GM12878 (cell line): ENCODE data around the gene GPR158. TPM values are rescaled to one million over a fixed set of nuclear protein-coding genes. Genes with fewer than 3 reads are reported as not detected.

Experiments
- ATAC-seq: fragments of 200-7000 bp; cut with Tn5 transposase; 3 replicates; pipeline ENCODE4 v1.9.1; 2020; ENCODE audit warnings: mild to moderate bottlenecking, moderate library complexity
- BruUV-seq: library from RNA; stranded (reverse); fragments of 400-500 nt; replicated peaks from 2 replicates; lab custom pipeline; 2021; lab: Mats Ljungman, UMichigan
- CTCF ChIA-PET: fragments of 300-600 bp; sonication (Branson Sonifier 250); formaldehyde crosslinking; extraction: SDS; loops from one replicate; lab custom pipeline; 2021; ENCODE audit warnings: inconsistent platforms; lab: Yijun Ruan, JAX
- POLR2A ChIA-PET: fragments of 350-600 bp; formaldehyde crosslinking; extraction: SDS; loops from one replicate; lab custom pipeline; 2021; ENCODE audit warnings: inconsistent platforms; lab: Charles Lee
- RAD21 ChIA-PET: fragments of 300-600 bp; sonication (Branson Sonifier 250); formaldehyde crosslinking; loops from one replicate; lab custom pipeline; 2023; ENCODE audit warnings: antibody characterized with exemption; ENCODE audit not compliant: unreplicated experiment; lab: Charles Lee
- SMC1A ChIA-PET: fragments of 300-600 bp; sonication (Branson Sonifier 250); formaldehyde crosslinking; loops from one replicate; lab custom pipeline; 2023; ENCODE audit not compliant: unreplicated experiment, uncharacterized antibody; lab: Charles Lee
- DNase-seq: peaks from one replicate; pipeline ENCODE4 v3.0.0-alpha.2; 2011; ENCODE audit warnings: low read depth, low spot score
- FAIRE-seq: peaks from 3 replicates; lab custom pipeline; 2011; peaks lifted over from hg19 to GRCh38; lab: Jason Lieb, UNC
- H2AFZ ChIP-seq: 2 replicates; pipeline ENCODE4 v1.6.0; 2011; ENCODE audit warnings: low read depth, low read length, control low read depth; ENCODE audit not compliant: control insufficient read depth
- H3K27ac ChIP-seq: 2 replicates; pipeline ENCODE4 v1.5.1; 2011; ENCODE audit warnings: control low read depth; ENCODE audit not compliant: control insufficient read depth, insufficient read depth
- H3K27me3 ChIP-seq, 2 experiments: replicated peaks in 1 of 2; 2 replicates each; pipeline versions ENCODE4 v1.6.0 to v1.6.1; 2011; ENCODE audit warnings: low read length in 1 of 2; ENCODE audit not compliant: control insufficient read depth in 2 of 2, insufficient read depth in 2 of 2
- H3K36me3 ChIP-seq, 2 experiments: 2 replicates each; pipeline ENCODE4 v1.5.1; 2011; ENCODE audit warnings: low read length in 1 of 2; ENCODE audit not compliant: control insufficient read depth in 2 of 2, insufficient read depth in 2 of 2
- H3K4me1 ChIP-seq: 2 replicates; pipeline ENCODE4 v1.6.1; 2011; ENCODE audit warnings: mild to moderate bottlenecking, low read length, moderate library complexity, mixed read lengths; ENCODE audit not compliant: control insufficient read depth, insufficient read depth
- H3K4me2 ChIP-seq: 2 replicates; pipeline ENCODE4 v1.6.0; 2011; ENCODE audit warnings: control low read depth; ENCODE audit not compliant: control insufficient read depth, insufficient read depth
- H3K4me3 ChIP-seq: fragments of 200-600 bp; sonication (generic); 2 replicates; pipeline ENCODE4 v1.5.1; 2016
- H3K79me2 ChIP-seq: 2 replicates; pipeline ENCODE4 v1.6.0; 2011; ENCODE audit warnings: low read length; ENCODE audit not compliant: control insufficient read depth, insufficient read depth
- H3K9ac ChIP-seq: 2 replicates; pipeline ENCODE4 v1.8.0; 2011; ENCODE audit warnings: low read length, control low read depth, mixed read lengths; ENCODE audit not compliant: control insufficient read depth, insufficient read depth
- H3K9me3 ChIP-seq: replicated peaks from 3 replicates; pipeline ENCODE4 v1.5.1; 2011; ENCODE audit warnings: mild to moderate bottlenecking, low read length; ENCODE audit not compliant: control insufficient read depth, insufficient read depth
- H4K20me1 ChIP-seq: 2 replicates; pipeline ENCODE4 v1.6.0; 2011; ENCODE audit not compliant: control insufficient read depth, insufficient read depth
- DPF2 ChIP-seq: fragments of 450-650 bp; IDR thresholded peaks from 2 replicates; pipeline ENCODE4 v1.6.1; 2017; ENCODE audit warnings: mild to moderate bottlenecking
- KAT2A ChIP-seq: conservative IDR thresholded peaks from 2 replicates; pipeline ENCODE4 v1.6.1; 2011; ENCODE audit warnings: low read depth, low read length; ENCODE audit not compliant: control insufficient read depth
- MEF2A ChIP-seq: IDR thresholded peaks from 2 replicates; pipeline ENCODE4 v1.6.1; 2011; ENCODE audit warnings: low read depth, mild to moderate bottlenecking, low read length, moderate library complexity; ENCODE audit not compliant: insufficient read depth
- NR2C2 ChIP-seq: IDR thresholded peaks from 2 replicates; pipeline ENCODE4 v1.6.1; 2011; ENCODE audit warnings: borderline replicate concordance, low read depth; ENCODE audit not compliant: control insufficient read depth, insufficient read length
- RAD21 ChIP-seq: IDR thresholded peaks from 2 replicates; pipeline ENCODE4 v1.6.1; 2011; ENCODE audit warnings: mild to moderate bottlenecking, low read depth, low read length, moderate library complexity; ENCODE audit not compliant: insufficient read depth
- RAD51 ChIP-seq: fragments of 450-650 bp; IDR thresholded peaks from 2 replicates; pipeline ENCODE4 v1.6.1; 2016; ENCODE audit warnings: moderate library complexity, mild to moderate bottlenecking, inconsistent platforms
- RCOR1 ChIP-seq: conservative IDR thresholded peaks from 2 replicates; pipeline ENCODE4 v1.6.1; 2012; ENCODE audit warnings: low read depth, low read length, improper control_type of control experiment
- RUNX3 ChIP-seq: IDR thresholded peaks from 2 replicates; pipeline ENCODE4 v1.6.1; 2012; ENCODE audit warnings: low read length, inconsistent platforms
- SIX5 ChIP-seq: IDR thresholded peaks from 2 replicates; pipeline ENCODE4 v1.6.1; 2011; ENCODE audit warnings: mild to moderate bottlenecking, low read depth, low read length, moderate library complexity; ENCODE audit not compliant: severe bottlenecking
- SPI1 ChIP-seq: IDR thresholded peaks from 2 replicates; pipeline ENCODE4 v1.6.1; 2011; ENCODE audit warnings: low read depth, mild to moderate bottlenecking, low read length, moderate library complexity, borderline replicate concordance; ENCODE audit not compliant: insufficient read depth
- SUPT20H ChIP-seq: IDR thresholded peaks from 2 replicates; pipeline ENCODE4 v1.6.1; 2011; ENCODE audit warnings: low read depth, mild to moderate bottlenecking, low read length, moderate library complexity, borderline replicate concordance; ENCODE audit not compliant: control insufficient read depth
- TARDBP ChIP-seq: IDR thresholded peaks from 2 replicates; pipeline ENCODE4 v1.6.1; 2016; ENCODE audit warnings: borderline replicate concordance
- ZBED1 ChIP-seq: IDR thresholded peaks from 2 replicates; pipeline ENCODE4 v1.6.1; 2016; ENCODE audit warnings: borderline replicate concordance
- ZNF24 ChIP-seq: fragments of 450-650 bp; IDR thresholded peaks from 2 replicates; pipeline ENCODE4 v1.6.1; 2017; ENCODE audit warnings: antibody characterized with exemption, mild to moderate bottlenecking
- ZNF274 ChIP-seq: IDR thresholded peaks from one replicate; pipeline ENCODE4 v1.8.0; 2011; ENCODE audit not compliant: insufficient read length, insufficient read depth
- WGBS: methylation state at CpG from one replicate; pipeline ENCODE4 v1.1.6; 2016; ENCODE audit warnings: low lambda C conversion rate; ENCODE audit not compliant: insufficient replicate concordance, insufficient coverage; ENCODE audit errors: missing lambda C conversion rate; 5-methylcytosine and 5-hydroxymethylcytosine counted together
- in situ Hi-C: fragments of 300-500 bp; cut with MboI; formaldehyde crosslinking; loops from 9 replicates; pipeline ENCODE4 v1.14.3; 2018; ENCODE audit warnings: mixed read lengths
- intact Hi-C: fragments of 100-400 bp; cut with micrococcal nuclease; formaldehyde crosslinking; loops from one replicate; pipeline ENCODE4 v1.14.2; 2022; ENCODE audit not compliant: unreplicated experiment
- polyA plus RNA-seq, 11 experiments: library from polyadenylated mRNA; depleted of rRNA in 4 of 11; unstranded in 6 of 11; stranded (reverse) in 5 of 11; fragments of >200 nt; fragmentation: Nextera tagmentation in 4 of 11; fragmentation: Illumina TruSeq in 1 of 11; extraction: Ambion mirVana in 4 of 11; extraction: Trizol in 1 of 11; gene quantifications; 1 replicate in 1 of 11; 2 replicates in 10 of 11; pipeline versions ENCODE4 v1.2.1 to v1.2.3, GENCODE V29; 2011 to 2016; ENCODE audit warnings: inconsistent platforms in 2 of 11, missing spikeins in 2 of 11, low read depth in 1 of 11
- total RNA-seq, 4 experiments: library from RNA; depleted of rRNA in 3 of 4; stranded (reverse); fragments of >200 nt in 3 of 4; fragmentation: Illumina TruSeq in 1 of 4; extraction: Trizol in 1 of 4; gene quantifications; 2 replicates each; pipeline versions ENCODE4 v1.2.1 to v1.2.3, GENCODE V29; 2013 to 2021
- TF ChIP-seq, protein P1 (sequence below): IDR thresholded peaks from 2 replicates; pipeline ENCODE4 v1.6.1; 2011; ENCODE audit warnings: low read depth, low read length, improper control_type of control experiment, borderline replicate concordance
- TF ChIP-seq, protein P2 (sequence below): IDR thresholded peaks from 2 replicates; pipeline ENCODE4 v1.6.1; 2012; ENCODE audit warnings: improper control_type of control experiment, low read depth, low read length; ENCODE audit not compliant: insufficient replicate concordance
- TF ChIP-seq, protein P3 (sequence below): IDR thresholded peaks from 2 replicates; pipeline ENCODE4 v1.6.1; 2012; ENCODE audit warnings: low read length, inconsistent platforms

The GPR158 gene
- total and polyA plus RNA-seq, 10 of the 15 experiments (the other 5 are each of a cell fraction or from before 2014, with no cell fraction given), result not detected

DNA sequence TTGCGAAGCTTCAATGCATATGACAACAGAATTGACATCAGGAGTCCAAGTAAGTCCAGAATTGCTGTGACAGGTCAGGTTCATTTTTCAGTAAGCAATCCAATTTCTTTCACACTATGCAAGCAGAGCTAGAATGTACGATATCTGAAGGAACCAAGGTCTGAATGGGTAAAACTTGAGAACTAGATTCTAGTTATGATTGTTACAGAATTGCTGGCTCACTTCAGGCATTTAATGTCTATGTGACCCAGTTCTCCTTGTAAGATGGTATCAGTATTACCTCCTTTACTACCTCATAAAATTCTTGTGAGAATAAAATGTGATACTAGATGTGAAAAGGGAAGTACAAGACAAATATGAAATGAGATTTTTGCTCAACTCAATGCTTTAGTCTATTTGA lies 159.6 kb downstream of the GPR158 start:
- RAD21 ChIA-PET, result no interaction called here
- no peaks in the 10 kb centered on the region for H3K4me1 ChIP-seq

More for the DNA sequence above, 159.6 kb downstream of the GPR158 start:
- Histone ChIP-seq H3K79me2 (no peaks in the 10 kb centered on the region), H2AFZ (no peak overlapping the region), H3K36me3 (no peaks in the 10 kb centered on the region), H3K9me3 (no peaks in the 10 kb centered on the region), H3K9ac (no peak overlapping the region), H4K20me1 (no peaks in the 10 kb centered on the region), H3K4me3 (no peak overlapping the region), H3K27ac (no peak overlapping the region), H3K4me2 (no peak overlapping the region), H3K27me3 (no peaks in the 10 kb centered on the region)
- DNase-seq (no peak), ATAC-seq (no peak), FAIRE-seq (no peak)
- 2% methylated on average over 2 of the region's 2 CpGs for WGBS
- ChIA-PET SMC1A (no interaction called here), POLR2A (no interaction called here), CTCF (no interaction called here)
- no peak for TF ChIP-seq RUNX3
- TF ChIP-seq, protein P1, sequence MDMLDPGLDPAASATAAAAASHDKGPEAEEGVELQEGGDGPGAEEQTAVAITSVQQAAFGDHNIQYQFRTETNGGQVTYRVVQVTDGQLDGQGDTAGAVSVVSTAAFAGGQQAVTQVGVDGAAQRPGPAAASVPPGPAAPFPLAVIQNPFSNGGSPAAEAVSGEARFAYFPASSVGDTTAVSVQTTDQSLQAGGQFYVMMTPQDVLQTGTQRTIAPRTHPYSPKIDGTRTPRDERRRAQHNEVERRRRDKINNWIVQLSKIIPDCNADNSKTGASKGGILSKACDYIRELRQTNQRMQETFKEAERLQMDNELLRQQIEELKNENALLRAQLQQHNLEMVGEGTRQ, result no peak
- no peak for TF ChIP-seq TARDBP
- no peak for TF ChIP-seq SPI1
- TF ChIP-seq ZBED1, result no peak
- TF ChIP-seq, protein P2, sequence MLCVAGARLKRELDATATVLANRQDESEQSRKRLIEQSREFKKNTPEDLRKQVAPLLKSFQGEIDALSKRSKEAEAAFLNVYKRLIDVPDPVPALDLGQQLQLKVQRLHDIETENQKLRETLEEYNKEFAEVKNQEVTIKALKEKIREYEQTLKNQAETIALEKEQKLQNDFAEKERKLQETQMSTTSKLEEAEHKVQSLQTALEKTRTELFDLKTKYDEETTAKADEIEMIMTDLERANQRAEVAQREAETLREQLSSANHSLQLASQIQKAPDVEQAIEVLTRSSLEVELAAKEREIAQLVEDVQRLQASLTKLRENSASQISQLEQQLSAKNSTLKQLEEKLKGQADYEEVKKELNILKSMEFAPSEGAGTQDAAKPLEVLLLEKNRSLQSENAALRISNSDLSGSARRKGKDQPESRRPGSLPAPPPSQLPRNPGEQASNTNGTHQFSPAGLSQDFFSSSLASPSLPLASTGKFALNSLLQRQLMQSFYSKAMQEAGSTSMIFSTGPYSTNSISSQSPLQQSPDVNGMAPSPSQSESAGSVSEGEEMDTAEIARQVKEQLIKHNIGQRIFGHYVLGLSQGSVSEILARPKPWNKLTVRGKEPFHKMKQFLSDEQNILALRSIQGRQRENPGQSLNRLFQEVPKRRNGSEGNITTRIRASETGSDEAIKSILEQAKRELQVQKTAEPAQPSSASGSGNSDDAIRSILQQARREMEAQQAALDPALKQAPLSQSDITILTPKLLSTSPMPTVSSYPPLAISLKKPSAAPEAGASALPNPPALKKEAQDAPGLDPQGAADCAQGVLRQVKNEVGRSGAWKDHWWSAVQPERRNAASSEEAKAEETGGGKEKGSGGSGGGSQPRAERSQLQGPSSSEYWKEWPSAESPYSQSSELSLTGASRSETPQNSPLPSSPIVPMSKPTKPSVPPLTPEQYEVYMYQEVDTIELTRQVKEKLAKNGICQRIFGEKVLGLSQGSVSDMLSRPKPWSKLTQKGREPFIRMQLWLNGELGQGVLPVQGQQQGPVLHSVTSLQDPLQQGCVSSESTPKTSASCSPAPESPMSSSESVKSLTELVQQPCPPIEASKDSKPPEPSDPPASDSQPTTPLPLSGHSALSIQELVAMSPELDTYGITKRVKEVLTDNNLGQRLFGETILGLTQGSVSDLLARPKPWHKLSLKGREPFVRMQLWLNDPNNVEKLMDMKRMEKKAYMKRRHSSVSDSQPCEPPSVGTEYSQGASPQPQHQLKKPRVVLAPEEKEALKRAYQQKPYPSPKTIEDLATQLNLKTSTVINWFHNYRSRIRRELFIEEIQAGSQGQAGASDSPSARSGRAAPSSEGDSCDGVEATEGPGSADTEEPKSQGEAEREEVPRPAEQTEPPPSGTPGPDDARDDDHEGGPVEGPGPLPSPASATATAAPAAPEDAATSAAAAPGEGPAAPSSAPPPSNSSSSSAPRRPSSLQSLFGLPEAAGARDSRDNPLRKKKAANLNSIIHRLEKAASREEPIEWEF, result no peak
- TF ChIP-seq RAD21, result no peak
- TF ChIP-seq ZNF274, result no peak
- TF ChIP-seq SIX5, result no peak
- no peak for TF ChIP-seq MEF2A
- TF ChIP-seq SUPT20H, result no peak
- TF ChIP-seq NR2C2, result no peak
- TF ChIP-seq RCOR1, result no peak
- no peak for TF ChIP-seq DPF2
- TF ChIP-seq ZNF24, result no peak
- no peak for TF ChIP-seq RAD51
- TF ChIP-seq KAT2A, result no peak
- TF ChIP-seq, protein P3, sequence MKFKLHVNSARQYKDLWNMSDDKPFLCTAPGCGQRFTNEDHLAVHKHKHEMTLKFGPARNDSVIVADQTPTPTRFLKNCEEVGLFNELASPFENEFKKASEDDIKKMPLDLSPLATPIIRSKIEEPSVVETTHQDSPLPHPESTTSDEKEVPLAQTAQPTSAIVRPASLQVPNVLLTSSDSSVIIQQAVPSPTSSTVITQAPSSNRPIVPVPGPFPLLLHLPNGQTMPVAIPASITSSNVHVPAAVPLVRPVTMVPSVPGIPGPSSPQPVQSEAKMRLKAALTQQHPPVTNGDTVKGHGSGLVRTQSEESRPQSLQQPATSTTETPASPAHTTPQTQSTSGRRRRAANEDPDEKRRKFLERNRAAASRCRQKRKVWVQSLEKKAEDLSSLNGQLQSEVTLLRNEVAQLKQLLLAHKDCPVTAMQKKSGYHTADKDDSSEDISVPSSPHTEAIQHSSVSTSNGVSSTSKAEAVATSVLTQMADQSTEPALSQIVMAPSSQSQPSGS, result no peak
- in situ Hi-C loops (no loop called here), intact Hi-C loops (no loop called here)
- BruUV-seq, result no TSS peak
